Measurements from ENCODE around the gene KIF15. TPM values are rescaled to one million over a fixed set of nuclear protein-coding genes. Genes with fewer than 3 reads are reported as not detected.
"Not testable (repeated sequence)": the region's sequence is repeated elsewhere in the genome, so short reads cannot be mapped to it uniquely, and the experiment has no call there.

Gene KIF15
- total RNA-seq, 1 donor from 2014 or later = 2.4 TPM

DNA sequence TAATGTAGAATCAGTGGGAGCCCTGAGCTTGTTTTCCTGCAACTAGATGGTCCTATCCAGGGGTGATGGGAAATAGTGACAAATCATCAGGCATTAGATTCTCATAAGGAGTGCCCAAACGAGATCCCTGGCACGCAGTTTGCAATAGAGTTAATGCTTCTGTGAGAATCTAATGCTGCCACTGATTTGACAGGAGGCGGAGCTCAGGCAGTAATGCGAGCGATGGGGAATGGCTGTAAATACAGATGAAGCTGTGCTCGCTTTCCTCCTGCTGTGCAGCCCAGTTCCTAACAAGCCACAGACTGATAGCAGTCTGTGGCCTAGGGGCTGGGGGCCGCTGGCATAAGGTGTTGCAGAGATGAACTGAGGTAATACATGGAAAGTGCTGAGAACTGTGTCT, 71.8 kb downstream of the KIF15 start:
- TF ChIP-seq, protein P1, sequence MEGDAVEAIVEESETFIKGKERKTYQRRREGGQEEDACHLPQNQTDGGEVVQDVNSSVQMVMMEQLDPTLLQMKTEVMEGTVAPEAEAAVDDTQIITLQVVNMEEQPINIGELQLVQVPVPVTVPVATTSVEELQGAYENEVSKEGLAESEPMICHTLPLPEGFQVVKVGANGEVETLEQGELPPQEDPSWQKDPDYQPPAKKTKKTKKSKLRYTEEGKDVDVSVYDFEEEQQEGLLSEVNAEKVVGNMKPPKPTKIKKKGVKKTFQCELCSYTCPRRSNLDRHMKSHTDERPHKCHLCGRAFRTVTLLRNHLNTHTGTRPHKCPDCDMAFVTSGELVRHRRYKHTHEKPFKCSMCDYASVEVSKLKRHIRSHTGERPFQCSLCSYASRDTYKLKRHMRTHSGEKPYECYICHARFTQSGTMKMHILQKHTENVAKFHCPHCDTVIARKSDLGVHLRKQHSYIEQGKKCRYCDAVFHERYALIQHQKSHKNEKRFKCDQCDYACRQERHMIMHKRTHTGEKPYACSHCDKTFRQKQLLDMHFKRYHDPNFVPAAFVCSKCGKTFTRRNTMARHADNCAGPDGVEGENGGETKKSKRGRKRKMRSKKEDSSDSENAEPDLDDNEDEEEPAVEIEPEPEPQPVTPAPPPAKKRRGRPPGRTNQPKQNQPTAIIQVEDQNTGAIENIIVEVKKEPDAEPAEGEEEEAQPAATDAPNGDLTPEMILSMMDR (IDR thresholded peaks at IDR 0.05) = no peak
- Mint-ChIP-seq H3K4me1 (no peaks in the 10 kb centered on the region), H3K36me3 (ENCODE audit: low read depth) (peaks cover 9% of the 10 kb centered on the region), H3K4me3 (no peak overlapping the region), H3K27me3 (no peaks in the 10 kb centered on the region), H3K27ac (no peak overlapping the region), H3K9me3 (peaks cover 11% of the 10 kb centered on the region)
- intact Hi-C loops (cut with micrococcal nuclease) = no loop called here
- POLR2A ChIA-PET = no interaction called here
- DNase-seq (no peak), ATAC-seq (ENCODE audit: low read depth) (no peak)
- CTCF ChIA-PET = no interaction called here

DNA sequence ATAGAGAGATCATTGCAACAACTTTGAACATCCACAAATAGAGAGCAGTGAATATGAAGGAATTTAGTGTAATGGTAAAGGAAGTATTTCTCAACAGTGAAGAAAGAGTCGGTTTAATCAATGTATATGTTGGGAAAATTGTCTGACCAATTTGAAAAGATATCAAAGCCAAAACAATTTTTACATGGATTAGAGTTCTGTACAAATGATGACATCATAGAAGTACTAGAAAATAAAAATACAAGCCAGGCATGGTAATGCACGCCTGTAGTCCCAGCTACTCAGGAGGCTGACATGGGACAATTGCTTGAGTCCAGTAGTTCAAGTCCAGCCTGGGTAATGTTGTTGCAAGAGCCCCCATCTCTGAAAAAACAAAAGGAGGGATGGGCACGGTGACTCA, 74.1 kb downstream of the KIF15 start:
- ChIA-PET CTCF (no interaction called here), POLR2A (no interaction called here)
- no peaks in the 10 kb centered on the region for H3K27me3 Mint-ChIP-seq
- no peak for ATAC-seq (ENCODE audit: low read depth)
- H3K9me3 Mint-ChIP-seq = peaks cover 14% of the 10 kb centered on the region
- DNase-seq = no peak
- H3K4me3 Mint-ChIP-seq = no peak overlapping the region
- intact Hi-C loops (cut with micrococcal nuclease) = no loop called here
- H3K27ac Mint-ChIP-seq = no peak overlapping the region
- TF ChIP-seq, protein P1 (IDR thresholded peaks at IDR 0.05) = no peak
- H3K4me1 Mint-ChIP-seq = no peaks in the 10 kb centered on the region
- peaks cover 12% of the 10 kb centered on the region for H3K36me3 Mint-ChIP-seq (ENCODE audit: low read depth)

DNA sequence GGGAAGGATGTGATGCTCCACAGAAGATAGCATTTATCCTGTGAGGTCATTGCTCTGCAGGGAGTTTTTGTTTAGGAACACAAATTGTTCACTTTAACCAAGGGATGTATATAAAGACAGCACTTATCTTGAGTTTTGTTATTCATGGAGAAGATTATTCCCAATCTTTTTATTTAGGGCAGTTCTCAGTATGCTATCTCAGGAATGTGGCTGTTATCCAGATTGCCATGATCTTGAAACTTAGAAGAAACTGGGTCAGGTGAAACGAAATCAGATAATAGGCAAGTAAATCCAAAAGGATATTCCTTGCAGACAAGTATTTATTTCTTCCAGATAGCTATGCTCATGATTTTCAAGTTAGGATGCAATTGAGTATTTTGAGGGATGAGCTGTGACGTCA, 80.8 kb downstream of the KIF15 start:
- Mint-ChIP-seq H3K9me3 (peaks cover 5% of the 10 kb centered on the region), H3K27me3 (no peaks in the 10 kb centered on the region), H3K36me3 (ENCODE audit: low read depth) (peaks cover 7% of the 10 kb centered on the region), H3K4me1 (no peaks in the 10 kb centered on the region), H3K27ac (no peak overlapping the region), H3K4me3 (no peak overlapping the region)
- POLR2A ChIA-PET = no interaction called here
- intact Hi-C loops (cut with micrococcal nuclease) = no loop called here
- DNase-seq = no peak
- CTCF ChIA-PET = interaction anchor here (1.2 kb wide), 1 partner anchor 74 kb away, joined by 3 read pairs; no protein-coding TSS in a partner anchor
- TF ChIP-seq, protein P1 (IDR thresholded peaks at IDR 0.05) = no peak
- ATAC-seq (ENCODE audit: low read depth) = no peak

DNA sequence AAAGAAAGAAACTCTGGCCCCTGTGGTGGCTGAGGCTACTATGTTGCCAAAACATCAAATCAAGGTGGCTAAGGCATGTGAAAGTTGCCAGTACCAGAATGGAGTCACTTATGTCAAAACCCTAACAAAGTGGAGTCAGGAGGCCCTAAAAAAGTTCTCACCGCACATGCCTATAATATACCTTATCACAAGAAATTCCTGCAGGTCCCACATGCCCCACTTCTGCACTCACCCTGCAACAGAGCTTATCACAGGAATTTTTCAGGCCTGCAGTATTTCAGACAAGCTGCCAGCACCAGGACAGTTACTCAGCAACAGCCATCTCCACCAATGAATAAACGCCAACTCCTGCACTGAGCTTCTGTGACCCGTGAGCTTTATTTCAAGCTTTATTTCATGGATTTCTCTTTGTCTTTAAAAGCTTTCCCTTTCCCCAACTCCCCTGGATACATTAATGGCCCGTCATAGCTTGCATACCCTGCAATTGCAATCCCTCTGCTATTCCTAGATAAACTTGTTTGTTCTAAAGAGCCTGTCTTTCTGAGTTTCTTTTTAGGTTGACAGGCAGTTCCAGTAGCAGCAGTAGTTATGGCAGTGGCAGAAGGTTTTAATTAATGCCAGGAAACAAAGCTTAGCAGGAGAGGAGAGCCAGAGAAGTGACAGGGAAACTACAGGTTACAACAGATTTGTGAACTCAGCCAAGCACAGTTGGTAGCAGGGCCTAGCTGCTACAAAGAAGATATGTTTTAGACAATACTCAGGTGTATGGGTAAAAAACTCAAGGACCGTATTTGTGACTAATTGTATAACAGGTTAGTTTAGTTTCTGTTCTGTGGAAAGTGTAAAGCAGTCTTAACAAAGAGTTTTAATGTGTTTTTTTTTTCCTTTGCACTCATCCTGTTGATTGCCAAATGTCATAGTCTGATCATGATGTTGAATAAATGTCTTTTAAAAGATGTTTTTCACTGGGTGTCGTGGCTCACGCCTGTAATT, 84.2 kb downstream of the KIF15 start:
- CTCF ChIA-PET = no interaction called here
- TF ChIP-seq, protein P1 (IDR thresholded peaks at IDR 0.05) = no peak

DNA sequence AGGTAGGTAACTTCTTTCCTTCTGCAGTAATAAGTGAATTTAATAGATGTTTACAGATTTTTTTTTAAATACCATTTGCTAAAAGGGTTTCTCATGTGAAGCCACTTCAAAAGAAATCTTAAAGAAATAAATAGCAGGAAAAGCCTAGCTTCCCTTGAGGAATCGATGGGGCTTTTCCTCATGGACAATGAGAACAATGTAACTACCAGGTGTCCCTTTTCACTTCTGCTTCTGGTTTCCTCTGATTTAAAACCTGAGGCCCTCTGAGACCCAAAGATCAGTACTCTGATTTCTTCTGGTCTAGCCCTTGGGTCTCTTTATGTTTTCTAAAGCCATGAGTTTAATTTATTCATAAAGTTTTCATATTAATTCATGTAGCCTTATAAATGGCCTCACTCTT, 87.0 kb downstream of the KIF15 start:
- Mint-ChIP-seq H3K9me3 (peaks cover 1% of the 10 kb centered on the region), H3K4me3 (no peak overlapping the region), H3K27ac (no peak overlapping the region), H3K27me3 (no peaks in the 10 kb centered on the region), H3K4me1 (no peaks in the 10 kb centered on the region), H3K36me3 (ENCODE audit: low read depth) (no peaks in the 10 kb centered on the region)
- DNase-seq = no peak
- ChIA-PET CTCF (interaction anchor here (0.6 kb wide), 1 partner anchor 65 kb away, joined by 3 read pairs; no protein-coding TSS in a partner anchor), POLR2A (no interaction called here)
- intact Hi-C loops (cut with micrococcal nuclease) = no loop called here
- ATAC-seq (ENCODE audit: low read depth) = no peak
- TF ChIP-seq, protein P1 (IDR thresholded peaks at IDR 0.05) = no peak

More for the DNA sequence above, 84.2 kb downstream of the KIF15 start:
- Mint-ChIP-seq H3K27me3 (no peaks in the 10 kb centered on the region), H3K4me3 (no peak overlapping the region), H3K36me3 (ENCODE audit: low read depth) (no peaks in the 10 kb centered on the region), H3K9me3 (no peaks in the 10 kb centered on the region), H3K4me1 (no peaks in the 10 kb centered on the region), H3K27ac (no peak overlapping the region)
- ATAC-seq (ENCODE audit: low read depth) (no peak), DNase-seq (no peak)
- intact Hi-C loops (cut with micrococcal nuclease) = no loop called here
- POLR2A ChIA-PET = no interaction called here

DNA sequence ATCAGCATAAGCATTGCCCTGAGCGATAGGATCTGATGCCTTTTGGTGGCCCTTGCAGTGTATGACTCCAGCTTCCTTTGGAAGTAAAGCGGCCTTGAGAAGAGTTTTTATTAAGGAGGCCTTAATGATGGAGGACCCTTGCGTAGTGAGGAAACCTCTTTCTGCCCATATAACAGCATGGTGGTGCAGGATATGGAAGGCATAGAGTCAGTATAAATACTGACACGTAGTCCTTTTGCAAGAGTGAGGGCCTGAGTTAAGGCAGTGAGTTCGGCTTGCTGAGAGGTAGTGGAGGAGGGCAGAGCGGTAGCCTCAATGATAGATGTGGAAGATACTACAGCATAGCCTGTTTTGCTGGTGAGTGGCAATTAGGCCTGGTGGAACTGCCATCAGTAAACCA, 95.1 kb downstream of the KIF15 start:
- H3K36me3 Mint-ChIP-seq (ENCODE audit: low read depth); ATAC-seq (ENCODE audit: low read depth); H3K27ac Mint-ChIP-seq; H3K4me3 Mint-ChIP-seq; POLR2A ChIA-PET; H3K4me1 Mint-ChIP-seq; CTCF ChIA-PET; H3K9me3 Mint-ChIP-seq; H3K27me3 Mint-ChIP-seq; DNase-seq; intact Hi-C loops (cut with micrococcal nuclease): not testable (repeated sequence)
